WI38 (cell line): ENCODE data around the gene OAS3.

Source experiments
- H3K4me3 ChIP-seq: 2 replicates; pipeline ENCODE4 v1.5.1; 2011; ENCODE audit warnings: low read depth, mild to moderate bottlenecking, control low read depth, low read length
- TF ChIP-seq, protein P1 (sequence below): IDR thresholded peaks from 2 replicates; pipeline ENCODE4 v1.5.1; 2012; ENCODE audit warnings: low read depth, mild to moderate bottlenecking, control low read depth, low read length

OAS3 gene

DNA sequence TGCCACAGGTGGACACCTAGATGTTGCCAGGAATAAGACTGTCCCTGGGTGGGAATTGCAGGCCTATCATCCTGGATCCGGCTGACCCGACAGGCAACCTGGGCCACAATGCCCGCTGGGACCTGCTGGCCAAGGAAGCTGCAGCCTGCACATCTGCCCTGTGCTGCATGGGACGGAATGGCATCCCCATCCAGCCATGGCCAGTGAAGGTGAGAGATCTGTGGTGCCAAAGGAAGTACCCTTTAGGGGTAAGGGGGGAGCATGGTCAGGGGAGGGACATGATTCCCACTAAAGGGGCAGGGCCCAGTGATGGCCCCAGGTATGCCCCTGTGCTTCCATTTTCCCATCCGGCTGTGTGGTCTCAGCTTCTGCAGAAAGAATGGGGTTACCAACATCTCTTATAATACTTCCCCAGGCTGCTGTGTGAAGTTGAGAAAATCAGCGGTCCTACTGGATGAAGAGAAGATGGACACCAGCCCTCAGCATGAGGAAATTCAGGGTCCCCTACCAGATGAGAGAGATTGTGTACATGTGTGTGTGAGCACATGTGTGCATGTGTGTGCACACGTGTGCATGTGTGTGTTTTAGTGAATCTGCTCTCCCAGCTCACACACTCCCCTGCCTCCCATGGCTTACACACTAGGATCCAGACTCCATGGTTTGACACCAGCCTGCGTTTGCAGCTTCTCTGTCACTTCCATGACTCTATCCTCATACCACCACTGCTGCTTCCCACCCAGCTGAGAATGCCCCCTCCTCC is 31.5 kb downstream of the OAS3 start:
- TF ChIP-seq, protein P1, sequence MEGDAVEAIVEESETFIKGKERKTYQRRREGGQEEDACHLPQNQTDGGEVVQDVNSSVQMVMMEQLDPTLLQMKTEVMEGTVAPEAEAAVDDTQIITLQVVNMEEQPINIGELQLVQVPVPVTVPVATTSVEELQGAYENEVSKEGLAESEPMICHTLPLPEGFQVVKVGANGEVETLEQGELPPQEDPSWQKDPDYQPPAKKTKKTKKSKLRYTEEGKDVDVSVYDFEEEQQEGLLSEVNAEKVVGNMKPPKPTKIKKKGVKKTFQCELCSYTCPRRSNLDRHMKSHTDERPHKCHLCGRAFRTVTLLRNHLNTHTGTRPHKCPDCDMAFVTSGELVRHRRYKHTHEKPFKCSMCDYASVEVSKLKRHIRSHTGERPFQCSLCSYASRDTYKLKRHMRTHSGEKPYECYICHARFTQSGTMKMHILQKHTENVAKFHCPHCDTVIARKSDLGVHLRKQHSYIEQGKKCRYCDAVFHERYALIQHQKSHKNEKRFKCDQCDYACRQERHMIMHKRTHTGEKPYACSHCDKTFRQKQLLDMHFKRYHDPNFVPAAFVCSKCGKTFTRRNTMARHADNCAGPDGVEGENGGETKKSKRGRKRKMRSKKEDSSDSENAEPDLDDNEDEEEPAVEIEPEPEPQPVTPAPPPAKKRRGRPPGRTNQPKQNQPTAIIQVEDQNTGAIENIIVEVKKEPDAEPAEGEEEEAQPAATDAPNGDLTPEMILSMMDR = no peak
- no peak overlapping the region for H3K4me3 ChIP-seq

DNA sequence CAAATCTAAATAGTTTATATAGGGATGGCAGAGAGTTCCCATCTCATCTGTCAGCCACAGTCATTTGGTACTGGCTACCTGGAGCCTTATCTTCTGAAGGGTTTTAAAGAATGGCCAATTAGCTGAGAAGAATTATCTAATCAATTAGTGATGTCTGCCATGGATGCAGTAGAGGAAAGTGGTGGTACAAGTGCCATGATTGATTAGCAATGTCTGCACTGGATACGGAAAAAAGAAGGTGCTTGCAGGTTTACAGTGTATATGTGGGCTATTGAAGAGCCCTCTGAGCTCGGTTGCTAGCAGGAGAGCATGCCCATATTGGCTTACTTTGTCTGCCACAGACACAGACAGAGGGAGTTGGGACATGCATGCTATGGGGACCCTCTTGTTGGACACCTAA is 32.1 kb downstream of the OAS3 start:
- H3K4me3 ChIP-seq = no peak overlapping the region

DNA sequence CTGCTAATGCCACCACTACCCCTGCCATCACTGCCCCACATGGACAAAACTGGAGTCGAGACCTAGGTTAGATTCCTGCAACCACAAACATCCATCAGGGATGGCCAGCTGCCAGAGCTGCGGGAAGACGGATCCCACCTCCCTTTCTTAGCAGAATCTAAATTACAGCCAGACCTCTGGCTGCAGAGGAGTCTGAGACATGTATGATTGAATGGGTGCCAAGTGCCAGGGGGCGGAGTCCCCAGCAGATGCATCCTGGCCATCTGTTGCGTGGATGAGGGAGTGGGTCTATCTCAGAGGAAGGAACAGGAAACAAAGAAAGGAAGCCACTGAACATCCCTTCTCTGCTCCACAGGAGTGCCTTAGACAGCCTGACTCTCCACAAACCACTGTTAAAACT is 33.0 kb downstream of the OAS3 start:
- TF ChIP-seq, protein P1 = no peak
- H3K4me3 ChIP-seq = no peak overlapping the region

More for the DNA sequence above, 32.1 kb downstream of the OAS3 start:
- TF ChIP-seq, protein P1 = no peak

DNA sequence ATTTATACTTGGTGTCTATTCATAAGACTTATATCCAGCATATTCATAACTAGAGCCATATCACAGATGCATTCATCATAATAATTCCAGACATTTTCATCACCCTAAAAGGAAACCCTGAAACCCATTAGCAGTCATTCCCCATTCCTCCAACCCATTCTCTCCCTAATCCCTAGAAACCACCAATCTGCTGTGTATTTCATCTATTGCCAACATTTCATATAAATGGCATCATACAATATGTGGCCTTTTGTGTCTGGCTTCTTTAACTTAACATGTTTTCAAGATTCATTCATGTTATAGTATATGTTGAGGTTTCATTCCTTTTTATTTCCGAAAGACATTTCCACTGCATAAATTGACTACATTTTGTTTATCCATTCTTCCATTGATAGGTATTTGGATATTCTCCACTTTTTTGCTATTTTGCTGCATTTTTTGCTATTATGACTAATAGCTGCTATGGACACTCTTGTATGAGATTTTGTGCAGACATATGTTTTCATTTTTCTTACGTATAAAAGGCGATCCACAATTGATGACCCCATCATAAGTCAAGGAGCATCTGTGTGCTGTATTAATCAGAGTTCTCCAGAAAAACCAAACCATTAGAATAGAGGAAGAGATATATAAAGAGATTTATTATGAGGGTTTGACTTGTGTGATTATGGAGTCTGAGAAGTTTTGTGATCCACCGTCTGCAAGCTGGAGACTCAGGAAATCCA is 34.9 kb downstream of the OAS3 start:
- H3K4me3 ChIP-seq = no peak overlapping the region
- TF ChIP-seq, protein P1 = no peak

DNA sequence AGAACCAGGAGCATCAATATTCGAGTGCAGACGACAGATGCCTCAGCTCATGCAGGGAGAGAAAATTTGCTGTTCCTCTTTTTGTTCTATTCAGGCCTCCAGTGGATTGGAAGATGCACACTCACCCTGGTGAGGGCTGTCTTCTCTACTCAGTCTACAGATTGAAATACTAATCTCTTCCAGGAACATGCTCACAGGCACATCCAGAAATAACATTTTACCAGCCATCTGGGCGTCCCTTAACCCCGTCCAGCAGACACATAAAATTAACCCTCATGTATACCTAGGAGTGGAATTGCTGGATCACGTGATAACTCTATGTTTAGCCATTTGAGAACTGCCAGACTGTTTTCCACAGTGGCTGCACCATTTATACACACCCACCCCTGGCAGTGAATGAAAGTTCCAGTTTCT is 35.6 kb downstream of the OAS3 start:
- TF ChIP-seq, protein P1 = no peak
- no peak overlapping the region for H3K4me3 ChIP-seq

DNA sequence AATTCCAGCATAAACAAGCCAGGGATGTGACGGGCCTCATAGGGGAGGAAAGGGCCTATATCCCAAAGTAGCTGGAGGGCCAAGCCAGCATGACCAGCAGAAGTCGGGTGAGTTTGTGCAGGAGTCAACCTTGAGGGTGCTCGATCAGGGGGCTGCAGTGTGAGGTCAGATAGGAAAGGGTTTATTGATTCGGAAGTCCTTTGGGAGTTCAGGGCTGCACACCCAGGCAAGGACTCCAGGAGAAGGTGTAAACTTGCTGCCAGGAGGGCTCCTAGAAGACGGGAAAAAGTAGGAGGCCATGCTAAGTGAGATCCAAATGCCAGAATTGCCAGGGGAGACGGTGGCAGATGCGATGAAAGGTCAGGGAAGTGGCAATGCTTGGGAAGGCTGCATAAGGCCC is 36.6 kb downstream of the OAS3 start:
- no peak overlapping the region for H3K4me3 ChIP-seq
- TF ChIP-seq, protein P1 = no peak

DNA sequence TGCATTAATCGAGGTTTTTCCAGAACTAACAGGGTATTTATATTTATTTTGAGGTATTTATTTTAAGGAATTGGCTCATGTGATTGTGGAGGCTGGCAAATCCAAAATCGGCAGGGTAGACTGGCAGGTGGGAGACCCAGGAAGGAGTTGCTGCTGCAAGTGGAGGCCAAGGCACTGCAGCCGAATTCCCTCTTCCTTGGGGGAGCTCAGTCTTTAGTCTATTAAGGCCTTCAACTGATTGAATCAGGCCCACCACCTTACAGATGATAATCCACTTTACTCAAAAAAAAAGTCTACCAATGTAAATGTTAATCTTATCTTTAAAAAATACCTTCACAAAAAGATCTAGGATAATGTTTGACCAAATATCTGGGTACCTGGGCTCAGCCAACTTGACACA is 38.9 kb downstream of the OAS3 start:
- H3K4me3 ChIP-seq = no peak overlapping the region
- TF ChIP-seq, protein P1 = no peak
